Tibial nerve (tissue), 3 donors: Measurements from ENCODE around the gene FUT8.

Experiments
- CTCF ChIP-seq, 5 experiments: fragments of 200-600 bp in 3 of 5; fragments of 450-650 bp in 2 of 5; sonication (generic) in 3 of 5; IDR thresholded peaks; one replicate each; pipeline ENCODE4 v1.5.1; 2016 to 2019; ENCODE audit warnings: antibody characterized with exemption in 5 of 5, mild to moderate bottlenecking in 3 of 5, moderate library complexity in 2 of 5
- POLR2A ChIP-seq, 2 donors: fragments of 450-650 bp; IDR thresholded peaks; one replicate each; pipeline ENCODE4 v1.6.1; 2017; ENCODE audit warnings: antibody characterized with exemption in 2 of 2, mild to moderate bottlenecking in 2 of 2, moderate library complexity in 2 of 2

- TF ChIP-seq CTCF (IDR thresholded peaks at IDR 0.05) = no peak
- TF ChIP-seq POLR2A (IDR thresholded peaks at IDR 0.05) = no peak
Measured at GRCh38 chr14:65631040-65631439, 218.5 kb downstream of the FUT8 start.
